Neural cell (in vitro differentiated cells): ENCODE results near the gene SMAD9.

Experiments
- EP300 ChIP-seq: fragments of 450-650 bp; conservative IDR thresholded peaks from 2 replicates; pipeline ENCODE4 v1.6.1; 2014; ENCODE audit warnings: antibody characterized with exemption, mild to moderate bottlenecking, moderate library complexity; ENCODE audit not compliant: poor library complexity, severe bottlenecking
- POLR2AphosphoS5 ChIP-seq: IDR thresholded peaks from 2 replicates; pipeline ENCODE4 v1.6.1; 2012
- RAD21 ChIP-seq: fragments of 450-650 bp; conservative IDR thresholded peaks from 2 replicates; pipeline ENCODE4 v1.6.1; 2014; ENCODE audit warnings: antibody characterized with exemption, mild to moderate bottlenecking, moderate library complexity
- TF ChIP-seq, protein P1 (sequence below): fragments of 450-650 bp; IDR thresholded peaks from 2 replicates; pipeline ENCODE4 v1.5.1; 2014; ENCODE audit warnings: antibody characterized with exemption, mild to moderate bottlenecking, moderate library complexity; ENCODE audit not compliant: poor library complexity, severe bottlenecking

- TF ChIP-seq RAD21 (no peak), EP300 (no peak), POLR2AphosphoS5 (no peak)
- TF ChIP-seq, protein P1, sequence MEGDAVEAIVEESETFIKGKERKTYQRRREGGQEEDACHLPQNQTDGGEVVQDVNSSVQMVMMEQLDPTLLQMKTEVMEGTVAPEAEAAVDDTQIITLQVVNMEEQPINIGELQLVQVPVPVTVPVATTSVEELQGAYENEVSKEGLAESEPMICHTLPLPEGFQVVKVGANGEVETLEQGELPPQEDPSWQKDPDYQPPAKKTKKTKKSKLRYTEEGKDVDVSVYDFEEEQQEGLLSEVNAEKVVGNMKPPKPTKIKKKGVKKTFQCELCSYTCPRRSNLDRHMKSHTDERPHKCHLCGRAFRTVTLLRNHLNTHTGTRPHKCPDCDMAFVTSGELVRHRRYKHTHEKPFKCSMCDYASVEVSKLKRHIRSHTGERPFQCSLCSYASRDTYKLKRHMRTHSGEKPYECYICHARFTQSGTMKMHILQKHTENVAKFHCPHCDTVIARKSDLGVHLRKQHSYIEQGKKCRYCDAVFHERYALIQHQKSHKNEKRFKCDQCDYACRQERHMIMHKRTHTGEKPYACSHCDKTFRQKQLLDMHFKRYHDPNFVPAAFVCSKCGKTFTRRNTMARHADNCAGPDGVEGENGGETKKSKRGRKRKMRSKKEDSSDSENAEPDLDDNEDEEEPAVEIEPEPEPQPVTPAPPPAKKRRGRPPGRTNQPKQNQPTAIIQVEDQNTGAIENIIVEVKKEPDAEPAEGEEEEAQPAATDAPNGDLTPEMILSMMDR = no peak
These were observed 112.4 kb downstream of the SMAD9 start for GRCh38 chr13:36807616-36808015.
